Parathyroid adenoma (tissue), 2 donors: ENCODE results near the gene CSF1R.

ENCODE experiments used
- H2AFZ ChIP-seq: fragments of 300-600 bp; sonication (generic); one replicate; pipeline ENCODE4 v1.7.0; 2017; ENCODE audit warnings: antibody characterized with exemption, mild to moderate bottlenecking
- H3K27ac ChIP-seq: fragments of 300-600 bp; sonication (generic); one replicate; pipeline ENCODE4 v1.7.0; 2017
- H3K27me3 ChIP-seq: fragments of 300-600 bp; sonication (generic); one replicate; pipeline ENCODE4 v1.7.0; 2017; ENCODE audit warnings: low read length; ENCODE audit not compliant: control insufficient read depth, insufficient read depth
- H3K36me3 ChIP-seq: fragments of 300-600 bp; sonication (generic); one replicate; pipeline ENCODE4 v1.7.0; 2017; ENCODE audit warnings: low read length; ENCODE audit not compliant: control insufficient read depth, insufficient read depth
- H3K4me1 ChIP-seq: fragments of 300-600 bp; sonication (generic); one replicate; pipeline ENCODE4 v1.7.0; 2017; ENCODE audit warnings: control low read depth
- H3K4me2 ChIP-seq: fragments of 300-600 bp; sonication (generic); one replicate; pipeline ENCODE4 v1.7.0; 2017; ENCODE audit warnings: low read length
- H3K4me3 ChIP-seq: fragments of 300-600 bp; sonication (generic); one replicate; pipeline ENCODE4 v1.7.0; 2017; ENCODE audit warnings: low read depth, low read length
- H3K79me2 ChIP-seq: fragments of 300-600 bp; sonication (generic); one replicate; pipeline ENCODE4 v1.7.0; 2017; ENCODE audit warnings: control low read depth
- H3K9ac ChIP-seq: fragments of 300-600 bp; sonication (generic); one replicate; pipeline ENCODE4 v1.7.0; 2017; ENCODE audit warnings: mild to moderate bottlenecking
- H3K9me3 ChIP-seq: fragments of 300-600 bp; sonication (generic); one replicate; pipeline ENCODE4 v1.7.0; 2017; ENCODE audit warnings: low read length; ENCODE audit not compliant: control insufficient read depth
- TF ChIP-seq, protein P1 (sequence below): fragments of 300-600 bp; sonication (generic); IDR thresholded peaks from one replicate; pipeline ENCODE4 v1.7.0; 2017; ENCODE audit warnings: antibody characterized with exemption, mild to moderate bottlenecking
- donor health status: primary hyperparathyroidism.

Gene CSF1R

GRCh38 chr5:150065346-150065745, 21.0 kb downstream of the CSF1R start:
- TF ChIP-seq, protein P1, sequence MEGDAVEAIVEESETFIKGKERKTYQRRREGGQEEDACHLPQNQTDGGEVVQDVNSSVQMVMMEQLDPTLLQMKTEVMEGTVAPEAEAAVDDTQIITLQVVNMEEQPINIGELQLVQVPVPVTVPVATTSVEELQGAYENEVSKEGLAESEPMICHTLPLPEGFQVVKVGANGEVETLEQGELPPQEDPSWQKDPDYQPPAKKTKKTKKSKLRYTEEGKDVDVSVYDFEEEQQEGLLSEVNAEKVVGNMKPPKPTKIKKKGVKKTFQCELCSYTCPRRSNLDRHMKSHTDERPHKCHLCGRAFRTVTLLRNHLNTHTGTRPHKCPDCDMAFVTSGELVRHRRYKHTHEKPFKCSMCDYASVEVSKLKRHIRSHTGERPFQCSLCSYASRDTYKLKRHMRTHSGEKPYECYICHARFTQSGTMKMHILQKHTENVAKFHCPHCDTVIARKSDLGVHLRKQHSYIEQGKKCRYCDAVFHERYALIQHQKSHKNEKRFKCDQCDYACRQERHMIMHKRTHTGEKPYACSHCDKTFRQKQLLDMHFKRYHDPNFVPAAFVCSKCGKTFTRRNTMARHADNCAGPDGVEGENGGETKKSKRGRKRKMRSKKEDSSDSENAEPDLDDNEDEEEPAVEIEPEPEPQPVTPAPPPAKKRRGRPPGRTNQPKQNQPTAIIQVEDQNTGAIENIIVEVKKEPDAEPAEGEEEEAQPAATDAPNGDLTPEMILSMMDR: no peak
- no peak overlapping the region for H2AFZ ChIP-seq
- H3K4me3 ChIP-seq: no peak overlapping the region
- no peak overlapping the region for H3K27ac ChIP-seq
- H3K4me1 ChIP-seq: peaks cover 9% of the 10 kb centered on the region
- H3K9ac ChIP-seq: no peak overlapping the region
- peak overlapping the region; percentile 7 for H3K4me2 ChIP-seq
- no peaks in the 10 kb centered on the region for H3K79me2 ChIP-seq
- H3K36me3 ChIP-seq: no peaks in the 10 kb centered on the region
- no peaks in the 10 kb centered on the region for H3K9me3 ChIP-seq
- no peaks in the 10 kb centered on the region for H3K27me3 ChIP-seq

DNA sequence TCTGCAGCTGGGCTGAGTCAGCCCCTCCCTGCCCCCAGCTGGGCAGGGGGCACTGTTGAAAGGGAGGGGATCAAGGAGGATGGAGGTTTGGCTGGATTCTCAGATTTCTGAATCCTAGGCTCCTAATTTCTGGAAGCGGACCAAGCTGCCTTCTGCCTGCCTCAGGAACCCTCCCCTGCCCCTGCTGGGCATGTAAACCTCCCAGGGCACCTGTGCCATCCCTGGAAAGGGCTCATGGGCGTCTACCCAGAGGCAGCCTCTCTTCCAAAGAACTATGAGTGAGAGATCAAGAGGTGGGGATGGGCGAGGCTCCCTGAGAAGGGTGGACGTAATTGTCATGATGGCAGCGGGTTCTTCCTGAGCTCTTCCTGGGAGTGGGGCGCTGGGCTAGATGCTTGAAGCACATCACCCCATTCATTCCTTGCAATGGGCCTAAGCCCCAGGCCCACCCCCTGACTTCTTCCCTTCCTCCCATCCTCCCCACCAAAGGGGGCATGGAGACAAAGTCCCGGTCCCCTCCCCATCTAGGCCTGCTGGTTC, 21.6 kb downstream of the CSF1R start:
- peak overlapping the region; percentile 7 for H3K4me2 ChIP-seq
- no peak overlapping the region for H3K27ac ChIP-seq
- H3K79me2 ChIP-seq: no peaks in the 10 kb centered on the region
- no peak overlapping the region for H3K4me3 ChIP-seq
- H3K27me3 ChIP-seq: no peaks in the 10 kb centered on the region
- TF ChIP-seq, protein P1: no peak
- H3K4me1 ChIP-seq: peaks cover 9% of the 10 kb centered on the region
- no peak overlapping the region for H3K9ac ChIP-seq
- H2AFZ ChIP-seq: no peak overlapping the region
- no peaks in the 10 kb centered on the region for H3K9me3 ChIP-seq
- H3K36me3 ChIP-seq: no peaks in the 10 kb centered on the region

DNA sequence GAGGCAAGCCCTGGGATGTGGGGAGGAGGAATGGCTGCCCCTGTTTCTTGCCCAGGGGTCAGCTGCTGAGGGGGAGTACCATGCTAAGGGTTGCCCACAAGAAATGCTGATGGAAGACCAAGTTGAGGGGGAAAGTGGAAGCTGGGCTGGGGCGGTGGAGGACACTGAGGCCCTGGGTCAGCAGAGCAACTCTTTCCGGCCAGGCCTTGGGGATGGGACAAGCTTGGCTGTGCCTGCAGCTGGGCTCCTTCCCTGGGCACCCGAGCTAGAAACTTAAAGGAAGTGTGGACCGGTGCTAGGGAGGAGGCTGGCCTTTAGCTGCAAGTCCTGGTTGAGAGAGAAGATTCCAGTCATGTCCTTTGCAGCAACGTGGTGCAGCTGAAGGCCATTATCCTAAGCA, 22.7 kb downstream of the CSF1R start:
- no peak overlapping the region for H2AFZ ChIP-seq
- H3K27me3 ChIP-seq: no peaks in the 10 kb centered on the region
- no peak overlapping the region for H3K4me3 ChIP-seq
- no peak overlapping the region for H3K4me2 ChIP-seq
- no peak overlapping the region for H3K9ac ChIP-seq
- no peak overlapping the region for H3K27ac ChIP-seq
- H3K36me3 ChIP-seq: no peaks in the 10 kb centered on the region
- H3K4me1 ChIP-seq: peaks cover 9% of the 10 kb centered on the region
- H3K9me3 ChIP-seq: no peaks in the 10 kb centered on the region
- TF ChIP-seq, protein P1: no peak
- no peaks in the 10 kb centered on the region for H3K79me2 ChIP-seq

DNA sequence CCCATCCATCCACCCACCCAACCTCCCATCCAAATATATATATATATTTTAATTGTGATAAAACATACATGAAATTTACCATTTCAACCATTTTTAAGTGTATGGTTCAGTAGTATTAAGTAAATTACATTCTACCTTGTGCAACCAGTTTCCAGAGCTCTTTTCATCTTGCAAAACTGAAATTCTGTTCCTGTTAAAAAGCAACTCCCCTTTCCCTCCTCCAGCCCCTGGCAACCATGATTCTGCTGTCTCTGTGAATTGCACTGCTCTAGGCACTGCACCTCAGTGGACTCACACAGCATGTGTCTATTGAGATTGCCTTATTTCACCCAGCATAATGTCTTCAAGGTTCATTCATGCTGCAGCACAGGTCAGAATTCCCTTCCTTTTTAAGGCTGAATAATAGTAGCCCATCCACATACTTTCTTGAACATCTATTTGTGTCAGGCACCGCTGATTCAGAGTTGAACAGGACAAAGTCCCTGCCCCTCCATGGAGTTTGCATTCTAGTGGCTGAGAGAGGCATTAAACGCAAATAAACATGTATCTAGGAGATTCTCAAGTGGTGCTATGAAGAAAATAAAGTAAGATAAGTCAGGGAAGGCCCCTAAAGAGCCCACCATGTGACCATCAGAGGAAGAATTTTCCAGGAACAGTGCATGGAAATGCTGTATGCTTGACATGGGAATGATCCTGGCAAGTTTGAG, 24.0 kb downstream of the CSF1R start:
- Histone ChIP-seq H3K79me2 (no peaks in the 10 kb centered on the region), H3K36me3 (no peaks in the 10 kb centered on the region), H3K9ac (no peak overlapping the region), H3K9me3 (no peaks in the 10 kb centered on the region), H3K27ac (no peak overlapping the region), H2AFZ (no peak overlapping the region), H3K27me3 (no peaks in the 10 kb centered on the region), H3K4me2 (no peak overlapping the region), H3K4me1 (peaks cover 9% of the 10 kb centered on the region), H3K4me3 (no peak overlapping the region)
- TF ChIP-seq, protein P1: no peak

- no peak overlapping the region for H3K27ac ChIP-seq
- H3K79me2 ChIP-seq: no peaks in the 10 kb centered on the region
- TF ChIP-seq, protein P1: no peak
- peaks cover 9% of the 10 kb centered on the region for H3K4me1 ChIP-seq
- H3K4me3 ChIP-seq: no peak overlapping the region
- no peak overlapping the region for H2AFZ ChIP-seq
- H3K36me3 ChIP-seq: no peaks in the 10 kb centered on the region
- H3K27me3 ChIP-seq: no peaks in the 10 kb centered on the region
- H3K4me2 ChIP-seq: no peak overlapping the region
- H3K9me3 ChIP-seq: no peaks in the 10 kb centered on the region
- H3K9ac ChIP-seq: no peak overlapping the region
Measured at GRCh38 chr5:150061538-150061995, 24.8 kb downstream of the CSF1R start.
